ENCODE measurements around the gene FAM120B. TPM values are rescaled to one million over a fixed set of nuclear protein-coding genes. Genes with fewer than 3 reads are reported as not detected.

The FAM120B gene
- total RNA-seq, 4 donors from 2014 or later, result 24.6 to 40.3 (median 31.9) TPM

GRCh38 chr6:170362121-170362520, 55.6 kb downstream of the FAM120B start:
- Histone ChIP-seq H3K27ac (no peak overlapping the region), H3K36me3 (peaks cover 0 to 89% of the 10 kb centered on the region in 2 donors), H3K27me3 (no peaks in the 10 kb centered on the region), H3K4me1 (peaks cover 0 to 15% (median 5%) of the 10 kb centered on the region in 3 donors), H3K9me3 (no peaks in the 10 kb centered on the region), H3K4me3 (no peak overlapping the region)
- 83 to 89% methylated on average over 1 of the region's 1 CpG for WGBS, 2 donors (ENCODE audit: low coverage in 1 of 2)
- no peak for ATAC-seq
- no peak for TF ChIP-seq POLR2A (IDR thresholded peaks at IDR 0.05)
- TF ChIP-seq CTCF (IDR thresholded peaks at IDR 0.05), result no peak
- no peak for TF ChIP-seq POLR2AphosphoS5 (IDR thresholded peaks at IDR 0.05)

- no peak overlapping the region for H3K4me3 ChIP-seq
- H3K36me3 ChIP-seq, result peaks cover 0 to 87% of the 10 kb centered on the region in 2 donors
- no peaks in the 10 kb centered on the region for H3K27me3 ChIP-seq
- no peak for ATAC-seq
- H3K4me1 ChIP-seq, result peaks cover 0 to 15% (median 5%) of the 10 kb centered on the region in 3 donors
- H3K27ac ChIP-seq, result no peak overlapping the region
- H3K9me3 ChIP-seq, result no peaks in the 10 kb centered on the region
- 96 to 100% methylated on average over 4 of the region's 5 CpGs for WGBS, 2 donors (ENCODE audit: low coverage in 1 of 2)
- TF ChIP-seq POLR2A (IDR thresholded peaks at IDR 0.05) (no peak), CTCF (IDR thresholded peaks at IDR 0.05) (no peak), EP300 (IDR thresholded peaks at IDR 0.05) (no peak), POLR2AphosphoS5 (IDR thresholded peaks at IDR 0.05) (no peak)
These were observed 56.7 kb downstream of the FAM120B start for GRCh38 chr6:170363255-170363654.

GRCh38 chr6:170365121-170365520, 58.6 kb downstream of the FAM120B start:
- Histone ChIP-seq H3K9me3 (no peaks in the 10 kb centered on the region), H3K4me1 (peaks cover 0 to 19% (median 5%) of the 10 kb centered on the region in 3 donors), H3K27ac (no peak overlapping the region), H3K27me3 (no peaks in the 10 kb centered on the region), H3K4me3 (no peak overlapping the region), H3K36me3 (peaks cover 0 to 80% of the 10 kb centered on the region in 2 donors)
- WGBS, 2 donors (ENCODE audit: low coverage in 1 of 2), result 73 to 86% methylated on average over 1 to 2 of the region's 4 CpGs
- TF ChIP-seq EP300 (IDR thresholded peaks at IDR 0.05), result no peak
- no peak for TF ChIP-seq POLR2A (IDR thresholded peaks at IDR 0.05)
- no peak for TF ChIP-seq CTCF (IDR thresholded peaks at IDR 0.05)
- TF ChIP-seq POLR2AphosphoS5 (IDR thresholded peaks at IDR 0.05), result no peak
- ATAC-seq, result no peak

GRCh38 chr6:170365593-170365992, 59.0 kb downstream of the FAM120B start:
- H3K9me3 ChIP-seq, result no peaks in the 10 kb centered on the region
- no peak for ATAC-seq
- H3K4me1 ChIP-seq, result peaks cover 0 to 19% (median 5%) of the 10 kb centered on the region in 3 donors
- no peaks in the 10 kb centered on the region for H3K27me3 ChIP-seq
- peaks cover 0 to 80% of the 10 kb centered on the region in 2 donors for H3K36me3 ChIP-seq
- 60 to 76% methylated on average over 2 of the region's 7 CpGs for WGBS, 2 donors (ENCODE audit: low coverage in 1 of 2)
- no peak for TF ChIP-seq POLR2AphosphoS5 (IDR thresholded peaks at IDR 0.05)
- H3K4me3 ChIP-seq, result no peak overlapping the region
- H3K27ac ChIP-seq, result no peak overlapping the region

- Histone ChIP-seq H3K27ac (no peak overlapping the region), H3K9me3 (no peaks in the 10 kb centered on the region), H3K36me3 (peaks cover 0 to 83% of the 10 kb centered on the region in 2 donors), H3K4me1 (peaks cover 0 to 19% (median 5%) of the 10 kb centered on the region in 3 donors), H3K4me3 (no peak overlapping the region), H3K27me3 (no peaks in the 10 kb centered on the region)
- 72 to 82% methylated on average over 5 to 7 of the region's 11 CpGs for whole genome bisulfite sequencing, 2 donors (ENCODE audit: low coverage in 1 of 2)
- TF ChIP-seq EP300 (IDR thresholded peaks at IDR 0.05) (no peak), POLR2AphosphoS5 (IDR thresholded peaks at IDR 0.05) (no peak), POLR2A (IDR thresholded peaks at IDR 0.05) (no peak), CTCF (IDR thresholded peaks at IDR 0.05) (no peak)
- ATAC-seq, result peak; percentile 36
These were observed 59.8 kb downstream of the FAM120B start for GRCh38 chr6:170366248-170366960.

Data from gastroesophageal sphincter (tissue), 4 donors.